Activated CD4-positive, CD25-positive, alpha-beta regulatory T cell treated with anti-CD3 and anti-CD28 coated beads, Interleukin-2, amount 50 U/mL, for 16 hours (primary cell): ENCODE measurements around the gene CCL27.

Experiments
- DNase-seq: peaks from one replicate; pipeline ENCODE4 v3.0.0-alpha.2; 2020; ENCODE audit warnings: low read depth, low spot score

Gene CCL27

DNA sequence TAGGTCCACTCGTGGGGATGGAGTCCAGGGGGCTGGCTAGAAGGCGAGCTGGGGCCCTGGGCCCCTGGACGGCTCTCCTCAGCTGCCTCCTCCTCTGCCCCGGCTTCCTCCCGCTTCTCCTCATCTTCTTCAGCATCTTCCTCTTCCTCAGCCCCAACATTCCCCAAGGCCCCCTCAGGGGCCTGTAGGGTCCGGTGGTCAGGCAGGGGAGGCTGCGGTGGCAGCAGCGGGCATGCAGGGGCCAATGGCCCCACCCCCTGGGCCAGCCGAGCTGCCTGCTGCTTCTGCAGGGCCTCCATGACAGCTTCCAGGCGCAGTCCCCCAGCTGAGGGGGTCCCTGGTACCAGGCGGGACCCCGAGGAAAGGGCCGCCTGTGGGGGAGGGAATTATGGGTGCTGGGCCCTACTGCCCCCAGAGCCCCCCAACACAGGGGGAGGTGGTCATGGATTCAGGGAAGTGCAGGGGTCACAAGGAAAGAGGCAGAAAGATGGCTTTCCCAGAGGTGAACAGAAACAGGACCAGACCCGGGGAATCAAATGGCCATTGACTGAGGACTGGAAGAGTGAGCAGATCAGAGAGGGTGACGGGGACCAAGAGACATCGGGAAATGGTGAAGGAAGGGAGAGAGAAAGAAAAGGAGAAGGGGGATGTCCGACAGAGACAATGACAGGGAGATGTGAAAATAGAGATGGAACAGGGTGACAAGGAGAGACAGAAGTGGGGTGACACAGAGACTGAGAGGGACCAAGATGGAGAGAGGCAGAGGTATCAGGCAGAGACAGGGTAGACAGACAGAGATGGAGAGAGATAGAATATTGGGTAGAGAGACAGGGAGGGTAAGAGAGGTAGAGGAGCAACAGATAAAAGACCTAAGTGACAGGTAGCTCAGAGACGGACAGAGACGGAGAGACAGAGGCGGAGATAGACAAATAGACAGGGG is 34.5 kb downstream of the CCL27 start:
- DNase-seq: no peak

DNA sequence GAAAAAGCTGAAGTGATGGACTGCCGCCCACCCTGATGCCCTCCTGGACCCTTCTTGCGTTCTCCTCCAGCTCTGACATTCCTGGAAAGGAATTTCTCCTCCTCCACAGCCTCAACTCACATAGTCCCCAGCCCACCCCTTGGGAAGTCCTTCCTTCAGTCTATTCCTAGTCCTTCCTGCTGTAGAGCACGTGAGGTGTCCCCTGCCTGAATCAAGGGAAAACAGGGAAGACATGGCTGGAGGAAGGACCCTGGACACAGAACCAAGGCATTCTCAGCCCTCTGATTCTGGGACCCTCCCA is 37.3 kb downstream of the CCL27 start:
- no peak for DNase-seq

DNA sequence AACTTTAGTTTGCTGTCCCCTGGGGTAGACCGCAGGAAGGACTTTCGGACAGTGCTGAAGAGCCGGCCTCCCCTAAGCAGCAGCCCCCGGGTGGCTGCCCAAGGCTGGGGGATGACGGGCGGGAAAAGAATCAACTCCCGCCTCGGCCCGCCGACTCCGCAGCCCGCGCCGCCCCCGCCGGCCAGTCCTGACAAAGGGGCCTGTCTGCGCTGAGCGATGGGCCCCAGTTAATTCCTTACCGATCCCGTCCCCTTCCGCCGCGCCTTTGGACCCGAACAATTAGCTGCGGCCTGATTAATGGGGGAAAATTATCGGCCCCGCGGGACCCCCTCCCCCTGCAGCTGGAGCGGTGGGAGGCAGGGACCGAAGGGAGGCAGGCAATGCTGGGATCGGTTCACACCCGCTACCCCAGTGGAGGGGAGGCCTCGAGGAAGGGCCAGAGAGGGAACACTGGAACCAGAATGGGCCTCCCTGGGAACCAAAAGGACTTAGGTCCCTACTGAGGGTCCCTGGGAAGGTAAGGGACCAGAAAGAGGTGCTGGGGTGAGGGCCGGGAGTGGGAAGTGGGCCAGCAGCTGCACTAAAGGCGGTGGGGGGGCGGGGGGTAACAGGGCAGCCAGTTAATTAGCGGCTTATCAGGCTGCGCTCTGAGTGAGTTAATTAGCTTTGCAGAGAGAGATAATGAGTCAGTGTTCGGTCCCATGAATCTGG is 37.8 kb downstream of the CCL27 start:
- no peak for DNase-seq

DNA sequence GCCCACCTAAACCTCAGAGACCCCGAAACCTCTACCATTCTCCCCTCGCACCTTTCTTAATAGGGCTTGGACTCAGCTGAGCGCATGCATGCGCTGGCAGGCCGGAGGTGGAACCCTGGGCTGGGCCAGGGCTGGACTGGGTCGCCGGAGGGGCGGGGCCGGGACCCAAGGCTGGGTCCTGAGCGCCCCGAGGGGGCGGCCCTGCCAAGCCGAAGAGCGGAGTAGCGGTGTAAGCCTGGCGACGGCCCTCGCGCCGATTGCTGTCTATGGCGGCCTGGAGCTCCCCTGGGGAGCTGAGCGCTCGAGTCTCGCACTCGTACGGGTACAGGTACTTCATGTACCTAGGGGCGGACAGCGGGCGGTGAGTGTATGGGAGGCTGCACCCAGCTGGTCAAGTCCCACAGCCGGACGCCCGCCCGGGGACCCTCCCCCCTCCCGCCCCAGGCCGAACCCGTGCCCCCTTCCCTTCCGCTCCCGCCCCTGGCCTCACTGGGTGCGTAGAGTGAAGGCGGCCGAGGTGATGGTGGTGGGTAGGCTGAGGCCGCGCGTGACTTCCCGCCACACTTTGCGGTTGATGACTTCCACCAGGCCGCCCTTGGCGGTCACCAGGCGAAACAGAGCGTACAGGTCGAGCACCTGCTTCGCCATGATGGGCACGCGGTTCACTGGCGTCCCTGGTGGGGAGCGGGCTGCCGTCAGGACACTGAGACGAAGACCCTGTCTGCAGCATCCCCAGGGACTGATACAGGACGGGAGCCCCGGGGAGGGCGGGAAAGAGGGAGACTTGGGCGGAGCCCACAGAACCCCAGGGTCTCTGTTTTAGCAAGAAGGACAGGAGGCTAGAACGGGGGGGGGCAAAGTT is 38.9 kb downstream of the CCL27 start:
- no peak for DNase-seq

DNA sequence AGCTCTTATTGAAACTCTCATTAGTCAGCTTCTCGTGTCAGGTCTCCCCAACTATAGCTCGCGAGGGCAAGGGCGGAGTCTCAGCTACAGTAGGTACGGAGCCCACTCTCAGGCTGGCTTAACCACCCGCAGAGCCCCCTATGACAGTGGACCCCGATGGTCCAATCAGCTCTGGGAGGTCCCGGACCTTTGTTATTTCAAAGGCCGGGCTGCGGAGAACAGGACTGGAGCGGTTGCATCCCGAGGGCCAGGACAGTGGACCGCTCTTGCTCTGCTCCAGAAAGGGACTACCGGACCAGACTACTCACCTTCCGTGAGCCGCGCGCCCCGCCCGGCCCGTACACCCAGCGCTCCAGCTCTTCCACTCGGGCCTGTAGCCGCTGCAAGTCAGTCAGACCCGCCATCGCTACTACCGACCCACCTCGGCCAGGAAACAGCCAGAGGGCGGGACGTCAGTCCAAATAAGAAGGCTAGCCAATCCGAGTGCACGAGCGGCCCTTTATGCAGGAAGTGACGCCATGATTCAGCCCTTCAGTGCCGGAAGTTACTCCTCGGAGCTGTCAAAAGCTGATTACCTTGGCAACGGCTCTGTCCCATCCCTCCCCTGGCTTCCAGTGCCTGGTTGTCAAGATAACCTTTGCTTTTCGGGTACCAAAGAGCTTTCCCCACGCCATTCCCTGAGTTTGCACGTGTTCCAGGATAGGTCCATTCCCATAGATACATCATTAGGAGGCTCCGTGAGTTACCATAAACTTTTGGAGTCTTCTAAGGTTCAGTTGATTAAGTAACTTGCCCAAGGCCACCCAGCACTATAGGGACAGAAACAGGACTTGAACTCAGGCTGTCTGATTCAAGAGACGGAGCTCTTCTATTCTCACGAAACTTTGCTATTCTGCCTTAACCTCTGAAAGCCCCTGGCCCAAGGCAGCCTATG is 42.1 kb downstream of the CCL27 start, which contains the start of gene DCTN3:
Gene DCTN3 (minus strand): TSS at position 435 of the 934 bp plus-strand sequence. CDS start 31 bp downstream, at position 404.
- peak; percentile 87 for DNase-seq

DNA sequence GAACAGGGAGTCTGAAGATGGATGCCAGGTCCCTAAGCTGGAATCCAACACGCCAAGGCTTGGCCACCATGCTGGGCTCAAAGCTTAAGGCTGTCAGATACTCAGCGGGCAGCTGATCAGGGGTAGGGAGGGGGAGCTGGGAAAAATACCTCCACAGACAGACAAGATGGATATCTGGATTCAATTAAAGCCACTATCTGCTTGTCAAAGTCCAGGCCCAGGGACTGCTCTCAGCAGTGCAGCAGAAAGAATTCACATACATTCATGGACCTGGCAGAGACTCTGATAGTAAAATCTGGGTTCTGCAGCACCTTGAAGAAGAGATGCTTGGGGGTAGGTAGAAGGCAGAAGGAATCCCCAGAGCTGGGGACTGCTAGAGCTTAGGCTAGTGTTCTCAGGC is 47.3 kb downstream of the CCL27 start:
- DNase-seq: no peak

DNA sequence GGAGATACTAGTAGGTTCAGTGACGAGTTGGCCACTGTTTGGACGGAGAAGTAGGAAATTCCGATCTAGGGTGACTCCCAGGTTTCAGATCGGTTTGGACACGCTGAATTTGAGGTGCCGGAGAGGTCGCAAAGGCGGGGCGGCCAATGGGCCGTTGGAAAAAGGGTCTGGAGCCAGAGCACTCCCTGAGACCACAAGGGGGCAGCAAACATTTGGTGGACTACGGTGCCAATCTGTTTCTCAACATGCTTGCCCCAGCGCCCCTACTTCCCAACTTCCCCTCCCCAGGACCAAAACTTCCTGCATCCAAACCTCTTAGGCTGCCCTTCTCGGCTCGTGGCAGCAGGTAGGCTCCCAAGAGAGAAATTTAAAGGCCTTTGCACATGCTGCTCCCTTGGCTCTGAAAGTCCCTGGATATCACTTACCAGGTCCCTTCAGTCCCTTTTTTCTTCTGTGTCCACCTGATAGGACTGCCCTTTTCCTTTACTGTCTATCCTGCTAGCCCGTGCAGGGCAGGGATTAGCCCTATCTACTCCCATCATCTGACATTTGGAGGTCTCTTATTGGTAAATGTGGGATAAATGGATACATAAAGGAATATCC is 49.6 kb downstream of the CCL27 start:
- DNase-seq: peak; percentile 57
